HCT116 (cell line): ENCODE measurements around the gene ACADSB.

Experiments
- CTCF ChIP-seq, 3 experiments: fragments of 200-600 bp in 1 of 3; sonication (generic) in 1 of 3; IDR thresholded peaks in 2 of 3; conservative IDR thresholded peaks in 1 of 3; 2 replicates each; pipeline ENCODE4 v1.5.1; 2012 to 2017; ENCODE audit warnings: low read depth in 2 of 3, low read length in 2 of 3, antibody characterized with exemption in 1 of 3, borderline replicate concordance in 1 of 3, control low read depth in 1 of 3, mild to moderate bottlenecking in 1 of 3, mixed read lengths in 1 of 3, mixed run types in 1 of 3, moderate library complexity in 1 of 3; ENCODE audit not compliant: insufficient read depth in 1 of 3
- EGR1 ChIP-seq: IDR thresholded peaks from 2 replicates; pipeline ENCODE4 v1.6.1; 2012; ENCODE audit warnings: low read depth
- EZH2 ChIP-seq: fragments of 200-600 bp; sonication (generic); IDR thresholded peaks from 2 replicates; pipeline ENCODE4 v1.6.1; 2017; ENCODE audit warnings: antibody characterized with exemption, mixed run types
- EZH2phosphoT487 ChIP-seq: fragments of 200-600 bp; IDR thresholded peaks from 2 replicates; pipeline ENCODE4 v1.6.1; 2018; ENCODE audit warnings: antibody characterized with exemption, borderline replicate concordance
- JUND ChIP-seq: IDR thresholded peaks from 2 replicates; pipeline ENCODE4 v1.6.1; 2012
- POLR2A ChIP-seq: IDR thresholded peaks from 2 replicates; pipeline ENCODE4 v1.7.0; 2011; ENCODE audit warnings: borderline replicate concordance; ENCODE audit not compliant: insufficient read depth, insufficient read length; ENCODE audit errors: extremely low read depth
- POLR2AphosphoS5 ChIP-seq: IDR thresholded peaks from 2 replicates; pipeline ENCODE4 v1.6.1; 2011; ENCODE audit warnings: mild to moderate bottlenecking, low read depth, low read length, moderate library complexity
- RAD21 ChIP-seq: IDR thresholded peaks from 2 replicates; pipeline ENCODE4 v1.6.1; 2012; ENCODE audit warnings: low read depth, mild to moderate bottlenecking
- SIN3A ChIP-seq: IDR thresholded peaks from 2 replicates; pipeline ENCODE4 v1.6.1; 2012; ENCODE audit warnings: low read depth
- SP1 ChIP-seq: IDR thresholded peaks from 2 replicates; pipeline ENCODE4 v1.6.1; 2012; ENCODE audit warnings: low read depth
- TCF7L2 ChIP-seq: IDR thresholded peaks from 2 replicates; pipeline ENCODE4 v1.7.0; 2011; ENCODE audit warnings: borderline replicate concordance, inconsistent platforms; ENCODE audit not compliant: insufficient read depth, insufficient read length; ENCODE audit errors: extremely low read depth
- ZFX ChIP-seq: fragments of 450-650 bp; IDR thresholded peaks from 2 replicates; pipeline ENCODE4 v1.6.1; 2017
- TF ChIP-seq, protein P1 (sequence below): IDR thresholded peaks from 2 replicates; pipeline ENCODE4 v1.6.1; 2012

DNA sequence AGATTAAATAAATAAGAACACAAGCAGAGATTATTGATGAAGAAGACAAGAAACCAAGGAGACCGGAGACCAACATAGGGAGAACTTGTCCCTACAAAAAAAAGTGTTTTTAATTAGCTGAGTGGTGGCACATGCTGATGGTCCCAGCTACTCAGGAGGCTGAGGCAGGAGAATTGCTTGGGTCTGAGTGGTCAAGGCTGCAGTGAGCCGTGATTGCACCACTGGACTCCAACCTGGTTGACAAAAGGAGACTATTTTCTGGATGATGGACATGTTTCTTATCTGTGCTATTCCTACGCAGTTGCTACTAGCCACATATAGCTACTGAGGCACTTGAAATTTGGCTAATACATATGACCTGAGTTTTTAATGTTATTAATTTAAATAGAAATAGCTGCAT lies 9.9 kb upstream of the ACADSB start:
- TF ChIP-seq CTCF (IDR thresholded peaks at IDR 0.05 in 2 of 3, conservative IDR thresholded peaks at IDR 0.05 in 1 of 3; ENCODE audit: borderline replicate concordance in 1 of 3, insufficient read depth in 1 of 3, low read depth in 2 of 3, low read length in 2 of 3) (no peak), EZH2 (no peak), POLR2AphosphoS5 (no peak), EZH2phosphoT487 (no peak), POLR2A (no peak), ZFX (no peak), SP1 (no peak), TCF7L2 (no peak), SIN3A (no peak), EGR1 (no peak), RAD21 (no peak), JUND (no peak)
- TF ChIP-seq, protein P1, sequence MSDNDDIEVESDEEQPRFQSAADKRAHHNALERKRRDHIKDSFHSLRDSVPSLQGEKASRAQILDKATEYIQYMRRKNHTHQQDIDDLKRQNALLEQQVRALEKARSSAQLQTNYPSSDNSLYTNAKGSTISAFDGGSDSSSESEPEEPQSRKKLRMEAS: no peak
